GM19240 (cell line): ENCODE results near the gene WNT8B.

ENCODE experiments used
- DNase-seq: peaks from one replicate; pipeline ENCODE4 v3.0.0; 2011; ENCODE audit warnings: low spot score; ENCODE audit not compliant: insufficient read length

Gene WNT8B

DNA sequence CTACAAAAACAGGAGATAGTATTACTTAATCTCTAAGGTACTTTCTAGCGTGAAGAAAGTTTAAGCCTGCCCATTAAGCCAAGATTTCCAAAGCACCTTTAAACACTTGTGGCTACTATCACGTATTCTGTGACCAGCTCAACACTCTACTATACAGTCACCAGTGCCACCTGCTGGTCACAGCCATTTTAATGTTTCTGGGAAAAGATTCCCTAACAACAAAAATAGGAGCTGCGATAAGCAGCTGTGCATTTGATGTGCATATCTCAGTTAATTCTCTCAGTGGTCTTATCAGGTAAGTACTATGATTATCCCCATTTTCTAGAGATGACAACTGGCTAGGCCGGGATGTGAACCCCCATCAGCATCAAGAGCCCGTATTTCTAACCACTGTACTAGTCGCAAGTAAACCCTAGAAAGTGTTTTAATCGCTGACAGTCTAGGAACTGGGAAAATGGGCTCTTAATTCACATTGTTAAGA, 56.0 kb downstream of the WNT8B start:
- no peak for DNase-seq

GRCh38 chr10:100519311-100520051, 56.7 kb downstream of the WNT8B start, which contains the start of gene SEC31B:
Gene SEC31B, minus strand, starts transcription at chr10:100519861. Its CDS starts 2,909 bp downstream, at chr10:100516952.
- no peak for DNase-seq

DNA sequence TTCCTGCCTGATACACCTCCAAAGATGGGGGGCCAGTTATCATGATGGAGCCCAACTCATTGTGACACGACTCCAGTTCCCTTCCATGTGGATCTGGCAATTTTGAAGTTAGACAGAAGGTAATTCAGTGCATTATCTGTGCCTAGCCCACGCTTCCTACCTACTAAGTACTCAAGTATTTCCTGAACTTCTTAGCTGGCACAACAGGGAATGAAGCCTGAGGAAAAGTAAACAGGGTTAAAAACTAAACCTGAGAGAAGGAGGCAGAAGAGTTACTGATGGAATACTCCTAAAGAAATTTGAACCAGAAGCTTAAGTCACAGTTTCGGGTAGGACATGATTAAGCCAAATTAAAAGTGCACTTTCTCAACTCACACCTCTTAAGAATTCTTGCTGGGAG, 58.0 kb downstream of the WNT8B start:
- no peak for DNase-seq

- DNase-seq = no peak
Measured at GRCh38 chr10:100522107-100522801, 59.4 kb downstream of the WNT8B start.

- no peak for DNase-seq
Measured at GRCh38 chr10:100522945-100523344, 60.1 kb downstream of the WNT8B start.

DNA sequence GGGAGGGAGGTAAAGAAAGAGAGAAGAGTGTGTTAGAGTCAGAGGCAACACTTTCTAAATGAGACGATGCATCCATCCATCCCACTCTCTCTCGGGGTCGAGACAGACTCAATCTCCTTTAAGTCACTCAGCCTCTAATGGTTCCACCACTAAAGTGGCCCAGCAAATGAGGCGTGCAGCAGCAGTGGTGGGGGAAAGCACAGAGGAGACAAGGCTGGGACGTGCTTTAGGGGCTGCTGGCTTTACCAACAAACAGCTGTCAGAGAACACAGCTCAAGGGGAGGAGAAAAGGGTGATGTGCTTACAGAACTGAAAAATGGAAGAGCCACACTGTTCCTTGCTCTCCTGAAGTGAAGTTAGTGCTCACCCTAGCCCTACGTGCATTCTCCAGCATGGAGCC, 61.4 kb downstream of the WNT8B start:
- no peak for DNase-seq

GRCh38 chr10:100524638-100525037, 61.8 kb downstream of the WNT8B start:
- no peak for DNase-seq

GRCh38 chr10:100528123-100528886, 65.5 kb downstream of the WNT8B start:
- DNase-seq = no peak

DNA sequence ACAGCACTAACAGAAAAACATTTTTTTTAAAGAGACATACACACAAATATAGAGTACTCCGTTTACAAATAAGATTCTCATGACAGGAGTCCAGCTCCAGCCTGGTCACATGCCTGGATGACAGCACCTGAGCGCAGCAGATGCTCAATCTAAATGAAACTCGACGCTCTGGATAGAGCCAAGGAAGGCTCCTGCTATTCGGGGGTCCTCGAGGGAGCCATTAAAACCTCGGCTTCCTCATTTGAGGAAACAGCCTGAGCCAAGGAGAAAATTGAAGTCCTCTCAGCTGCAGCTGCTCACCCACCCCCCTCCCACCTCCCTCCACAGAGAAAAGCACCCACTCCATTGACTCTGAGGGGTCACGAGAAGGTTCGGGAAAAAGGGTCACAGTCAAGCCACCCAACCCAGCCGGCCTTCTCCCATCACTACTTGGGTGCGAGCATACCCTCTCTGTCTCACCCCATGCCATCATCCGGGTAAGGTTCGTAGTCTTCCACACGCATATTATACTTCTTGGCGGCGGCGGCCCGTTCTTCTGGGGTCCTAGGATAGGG, 66.2 kb downstream of the WNT8B start:
- DNase-seq = no peak

DNA sequence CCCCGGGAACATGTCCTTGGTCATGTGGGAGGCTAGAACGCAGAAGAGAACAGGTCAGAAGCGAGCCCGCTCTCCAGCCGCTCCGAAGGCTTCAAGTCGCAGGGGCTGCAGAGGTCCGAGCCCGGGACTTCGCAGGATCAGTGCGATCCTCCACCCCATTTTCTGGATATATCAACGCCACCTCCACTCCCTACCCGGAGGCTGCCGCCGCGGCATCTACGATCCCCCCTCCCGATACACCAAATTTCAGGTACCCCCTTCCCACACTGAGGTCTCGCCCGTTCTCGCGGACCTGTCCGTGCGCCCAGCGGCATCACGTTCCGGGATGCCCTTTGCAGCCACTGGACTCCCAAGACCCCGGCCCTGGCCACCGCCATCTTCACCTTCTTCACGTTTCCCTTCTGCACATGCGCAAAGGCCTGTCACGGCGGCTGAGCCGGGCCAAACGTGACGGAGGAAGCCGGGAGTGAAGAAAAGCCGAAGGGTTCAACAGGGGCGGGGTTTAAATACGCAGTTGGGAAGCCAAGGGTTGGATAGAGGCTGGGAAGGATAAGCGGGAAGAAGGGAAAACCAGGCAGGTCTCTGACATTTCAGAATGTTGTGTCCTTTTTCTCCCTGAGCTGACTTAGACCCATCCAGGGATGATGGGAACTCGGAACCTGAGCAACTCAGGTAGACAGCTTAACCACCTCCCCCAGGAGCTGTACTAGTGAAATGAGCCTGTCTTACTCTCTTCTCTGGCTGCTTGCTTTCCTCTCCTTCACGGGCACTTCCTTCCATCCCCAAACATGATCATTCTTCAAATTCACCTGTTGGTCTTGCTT, 66.9 kb downstream of the WNT8B start, which contains the start of gene NDUFB8:
NDUFB8 (minus strand) TSS at position 397 of the 824 bp plus-strand sequence; CDS start at position 377, 20 bp downstream.
- peak; percentile 68 for DNase-seq

DNA sequence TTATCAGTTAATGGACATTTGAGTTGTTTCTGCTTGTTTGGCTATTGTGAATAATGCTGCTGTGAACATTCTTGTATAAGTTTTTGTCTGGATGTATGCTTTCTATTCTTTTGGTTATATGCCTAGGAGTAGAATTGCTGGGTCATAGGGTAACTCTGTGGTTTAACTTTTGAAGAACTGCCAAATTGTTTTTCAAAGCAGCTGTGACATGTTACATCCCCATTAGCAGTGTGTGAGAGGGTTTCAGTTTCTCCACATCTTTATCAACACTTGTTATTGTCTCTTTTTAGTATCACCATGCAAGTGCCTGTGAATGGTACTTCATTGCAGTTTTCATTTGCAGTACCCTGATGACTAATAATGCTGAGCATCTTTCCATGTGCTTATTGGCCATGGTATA, 69.0 kb downstream of the WNT8B start:
- no peak for DNase-seq
